Naive thymus-derived CD8-positive, alpha-beta T cell (primary cell): ENCODE results near the gene SSTR1. TPM values are rescaled to one million over a fixed set of nuclear protein-coding genes. Genes with fewer than 3 reads are reported as not detected.
A peak's percentile ranks its signal among the peaks of the same experiment; 100 is the strongest.

Experiments
- ATAC-seq, 2 donors: fragments of 150-1000 bp; cut with Tn5 transposase in 1 of 2; sonication (Bioruptor Pico), chemical (Tn5 transposase) in 1 of 2; 1 replicate in 1 of 2; 2 replicates in 1 of 2; pipeline ENCODE4 v1.10.0; 2021; ENCODE audit warnings: mild to moderate bottlenecking in 2 of 2, moderate library complexity in 2 of 2
- POLR2A ChIA-PET: fragments of 350-600 bp; sonication (Branson Sonifier 250); formaldehyde crosslinking; loops from one replicate; lab custom pipeline; 2021; ENCODE audit warnings: antibody characterized with exemption; lab: Charles Lee
- DNase-seq, 10 donors: peaks; one replicate each; pipeline versions ENCODE4 v3.0.0 to v3.0.0-alpha.2; 2020 to 2022
- H3K27ac Mint-ChIP-seq, 10 donors: one replicate each; pipeline ENCODE4 v1.8.0; 2020 to 2022; ENCODE audit warnings: mild to moderate bottlenecking in 10 of 10, mixed read lengths in 10 of 10, moderate library complexity in 4 of 10, inconsistent platforms in 1 of 10
- H3K27me3 Mint-ChIP-seq, 5 donors: one replicate each; pipeline ENCODE4 v1.8.0; 2021 to 2022; ENCODE audit warnings: mixed read lengths in 5 of 5
- H3K36me3 Mint-ChIP-seq, 3 donors: one replicate each; pipeline ENCODE4 v1.8.0; 2020 to 2022; ENCODE audit warnings: mixed read lengths in 3 of 3, mild to moderate bottlenecking in 2 of 3, inconsistent platforms in 1 of 3
- H3K4me1 Mint-ChIP-seq, 4 donors: one replicate each; pipeline ENCODE4 v1.8.0; 2021 to 2022; ENCODE audit warnings: mixed read lengths in 4 of 4
- H3K4me3 Mint-ChIP-seq, 10 donors: one replicate each; pipeline ENCODE4 v1.8.0; 2020 to 2022; ENCODE audit warnings: mild to moderate bottlenecking in 10 of 10, mixed read lengths in 10 of 10, moderate library complexity in 6 of 10, inconsistent platforms in 1 of 10
- H3K9me3 Mint-ChIP-seq, 9 donors: one replicate each; pipeline ENCODE4 v1.8.0; 2020 to 2022; ENCODE audit warnings: mixed read lengths in 9 of 9, mild to moderate bottlenecking in 3 of 9, inconsistent platforms in 1 of 9, moderate library complexity in 1 of 9
- polyA plus RNA-seq, 3 donors: library from polyadenylated mRNA; unstranded; fragments of 300-500 nt; fragmentation: Illumina TruSeq; gene quantifications; one replicate each; pipeline ENCODE4 v1.2.3, GENCODE V29; 2021
- total RNA-seq, 8 experiments: library from RNA in 2 of 8; stranded (reverse) in 2 of 8; gene quantifications; one replicate each; pipeline ENCODE4 v1.2.3 and lab custom pipeline; 2021 to 2026

Gene SSTR1
- total and polyA plus RNA-seq, 5 experiments from 2014 or later = not detected

DNA sequence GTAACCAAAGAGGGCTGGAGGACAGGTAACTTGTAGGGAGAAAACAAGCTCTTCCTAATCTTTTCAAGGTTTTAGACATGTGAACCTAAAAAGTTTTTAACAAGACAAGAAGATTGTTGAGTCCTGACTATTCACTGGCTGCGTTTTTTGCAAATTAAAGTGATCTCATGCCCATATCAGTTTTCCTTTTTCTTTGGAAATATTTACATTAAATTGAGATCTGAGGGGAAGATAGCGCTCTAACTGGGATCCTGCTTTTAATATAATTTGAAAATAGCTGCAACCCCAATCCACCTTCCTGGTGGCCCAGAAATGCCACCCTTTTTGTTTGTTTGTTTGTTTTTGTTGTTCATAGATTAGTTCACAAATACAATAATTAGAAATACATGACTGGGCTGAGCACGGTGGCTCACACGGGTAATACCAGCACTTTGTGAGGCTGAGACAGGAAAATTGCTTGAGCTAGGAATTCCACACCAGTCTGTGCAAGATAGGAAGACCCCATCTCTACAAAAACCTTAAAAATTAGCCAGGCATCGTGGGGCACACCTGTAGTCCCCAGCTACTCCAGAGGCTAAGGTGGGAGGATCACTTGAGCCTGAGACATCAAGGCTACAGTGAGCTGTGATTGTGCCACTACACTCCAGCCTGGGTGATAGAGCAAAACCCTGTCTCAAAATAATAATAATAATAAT, 2.4 kb upstream of the SSTR1 start:
- Mint-ChIP-seq H3K9me3 (peaks cover 0 to 10% (median 7%) of the 10 kb centered on the region in 9 donors), H3K36me3 (peaks cover 0 to 12% (median 0%) of the 10 kb centered on the region in 3 donors), H3K4me3 (no peak overlapping the region), H3K27ac (no peak overlapping the region), H3K27me3 (peaks cover 17 to 54% (median 38%) of the 10 kb centered on the region in 5 donors), H3K4me1 (peaks cover 18 to 28% (median 23%) of the 10 kb centered on the region in 4 donors)
- ATAC-seq = no peak
- DNase-seq = no peak
- POLR2A ChIA-PET = no interaction called here

DNA sequence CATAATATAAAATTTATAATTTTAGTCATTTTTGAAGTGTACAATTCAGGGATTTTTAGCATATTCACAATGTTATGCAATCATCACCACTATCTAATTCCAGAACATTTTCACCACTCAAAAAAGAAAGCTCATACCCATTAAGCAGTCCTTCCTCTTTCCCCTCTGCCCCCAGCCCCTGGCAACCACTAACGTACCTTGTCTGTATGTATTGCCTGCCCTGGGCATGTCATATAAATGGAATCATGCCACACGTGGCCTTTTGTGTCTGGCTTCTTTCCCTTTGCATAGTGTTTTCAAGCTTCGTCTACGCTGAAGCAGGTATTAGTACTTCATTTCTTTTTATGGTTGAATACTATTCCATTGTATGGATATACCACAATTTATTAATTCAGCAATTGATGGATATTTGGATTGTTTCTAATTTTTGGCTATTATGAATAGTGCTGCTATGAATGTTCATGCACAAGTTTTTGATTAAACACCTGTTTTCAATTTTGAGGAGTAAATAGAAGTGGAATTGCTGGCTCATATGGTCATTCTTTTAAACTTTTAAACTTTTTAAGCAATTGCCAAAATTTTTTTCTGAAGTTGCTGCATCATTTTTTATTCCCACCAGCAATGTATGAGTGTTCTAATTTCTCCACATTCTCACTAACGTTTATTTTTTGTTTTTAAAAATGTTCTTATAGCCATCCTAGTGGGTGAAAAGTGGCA, 1.6 kb upstream of the SSTR1 start:
- POLR2A ChIA-PET = no interaction called here
- ATAC-seq (no peak), DNase-seq (no peak)
- H3K27me3 Mint-ChIP-seq = peaks cover 21 to 62% (median 46%) of the 10 kb centered on the region in 5 donors
- peaks cover 0 to 12% (median 0%) of the 10 kb centered on the region in 3 donors for H3K36me3 Mint-ChIP-seq
- H3K9me3 Mint-ChIP-seq = peaks cover 0 to 10% (median 7%) of the 10 kb centered on the region in 9 donors
- no peak overlapping the region for H3K4me3 Mint-ChIP-seq
- no peak overlapping the region for H3K27ac Mint-ChIP-seq
- H3K4me1 Mint-ChIP-seq = peaks cover 21 to 35% (median 29%) of the 10 kb centered on the region in 4 donors

GRCh38 chr14:38206689-38207376, 871 bp upstream of the SSTR1 start:
- Mint-ChIP-seq H3K9me3 (peaks cover 0 to 10% (median 7%) of the 10 kb centered on the region in 9 donors), H3K27me3 (peaks cover 23 to 70% (median 48%) of the 10 kb centered on the region in 5 donors), H3K4me3 (peak overlapping the region in 4 of 10 donors; percentile 40 to 78 (median 64)), H3K27ac (no peak overlapping the region), H3K4me1 (peaks cover 21 to 39% (median 32%) of the 10 kb centered on the region in 4 donors), H3K36me3 (peaks cover 0 to 12% (median 0%) of the 10 kb centered on the region in 3 donors)
- DNase-seq (no peak), ATAC-seq (no peak)
- POLR2A ChIA-PET = no interaction called here

GRCh38 chr14:38207377-38207735, 348 bp upstream of the SSTR1 start:
- H3K36me3 Mint-ChIP-seq = peaks cover 0 to 12% (median 0%) of the 10 kb centered on the region in 3 donors
- ATAC-seq (no peak), DNase-seq (no peak)
- peaks cover 24 to 75% (median 52%) of the 10 kb centered on the region in 5 donors for H3K27me3 Mint-ChIP-seq
- H3K9me3 Mint-ChIP-seq = peaks cover 0 to 10% (median 7%) of the 10 kb centered on the region in 9 donors
- POLR2A ChIA-PET = no interaction called here
- peak overlapping the region in 4 of 10 donors; percentile 40 to 78 (median 64) for H3K4me3 Mint-ChIP-seq
- peaks cover 21 to 42% (median 33%) of the 10 kb centered on the region in 4 donors for H3K4me1 Mint-ChIP-seq
- H3K27ac Mint-ChIP-seq = peak overlapping the region in 1 of 10 donors; percentile 3

- Mint-ChIP-seq H3K4me3 (peak overlapping the region; percentile 61 to 89 (median 78)), H3K27me3 (peaks cover 28 to 86% (median 53%) of the 10 kb centered on the region in 5 donors), H3K36me3 (peaks cover 0 to 12% (median 0%) of the 10 kb centered on the region in 3 donors), H3K9me3 (peaks cover 0 to 10% (median 7%) of the 10 kb centered on the region in 9 donors), H3K27ac (peak overlapping the region in 1 of 10 donors; percentile 80), H3K4me1 (peaks cover 21 to 42% (median 33%) of the 10 kb centered on the region in 4 donors)
- POLR2A ChIA-PET = no interaction called here
- DNase-seq (no peak), ATAC-seq (peak; percentile 41 to 59)
Observed at GRCh38 chr14:38208618-38209562, 1.2 kb downstream of the SSTR1 start.

- no peak for DNase-seq
- Mint-ChIP-seq H3K4me1 (peaks cover 21 to 42% (median 33%) of the 10 kb centered on the region in 4 donors), H3K36me3 (peaks cover 0 to 12% (median 0%) of the 10 kb centered on the region in 3 donors), H3K4me3 (peak overlapping the region; percentile 48 to 80 (median 72)), H3K9me3 (peaks cover 0 to 10% (median 7%) of the 10 kb centered on the region in 9 donors), H3K27ac (peak overlapping the region in 1 of 10 donors; percentile 66), H3K27me3 (peaks cover 30 to 86% (median 57%) of the 10 kb centered on the region in 5 donors)
- ATAC-seq = no peak
- POLR2A ChIA-PET = no interaction called here
Observed at GRCh38 chr14:38209572-38210557, 2.2 kb downstream of the SSTR1 start.

DNA sequence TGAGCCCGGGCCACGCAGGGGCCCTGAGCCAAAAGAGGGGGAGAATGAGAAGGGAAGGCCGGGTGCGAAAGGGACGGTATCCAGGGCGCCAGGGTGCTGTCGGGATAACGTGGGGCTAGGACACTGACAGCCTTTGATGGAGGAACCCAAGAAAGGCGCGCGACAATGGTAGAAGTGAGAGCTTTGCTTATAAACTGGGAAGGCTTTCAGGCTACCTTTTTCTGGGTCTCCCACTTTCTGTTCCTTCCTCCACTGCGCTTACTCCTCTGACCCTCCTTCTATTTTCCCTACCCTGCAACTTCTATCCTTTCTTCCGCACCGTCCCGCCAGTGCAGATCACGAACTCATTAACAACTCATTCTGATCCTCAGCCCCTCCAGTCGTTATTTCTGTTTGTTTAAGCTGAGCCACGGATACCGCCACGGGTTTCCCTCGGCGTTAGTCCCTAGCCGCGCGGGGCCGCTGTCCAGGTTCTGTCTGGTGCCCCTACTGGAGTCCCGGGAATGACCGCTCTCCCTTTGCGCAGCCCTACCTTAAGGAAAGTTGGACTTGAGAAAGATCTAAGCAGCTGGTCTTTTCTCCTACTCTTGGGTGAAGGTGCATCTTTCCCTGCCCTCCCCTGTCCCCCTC, 3.0 kb downstream of the SSTR1 start:
- Mint-ChIP-seq H3K4me3 (peak overlapping the region; percentile 2 to 80 (median 68)), H3K36me3 (peaks cover 0 to 12% (median 0%) of the 10 kb centered on the region in 3 donors)
- DNase-seq = no peak

GRCh38 chr14:38211255-38211735, 3.6 kb downstream of the SSTR1 start:
- Mint-ChIP-seq H3K4me3 (peak overlapping the region in 5 of 10 donors; percentile 19 to 78 (median 65)), H3K27me3 (peaks cover 32 to 78% (median 53%) of the 10 kb centered on the region in 5 donors)
- peak in 1 of 2 donors; percentile 38 for ATAC-seq

More for the DNA sequence above, 3.0 kb downstream of the SSTR1 start:
- no peak for ATAC-seq
- H3K27me3 Mint-ChIP-seq = peaks cover 30 to 84% (median 57%) of the 10 kb centered on the region in 5 donors
- H3K27ac Mint-ChIP-seq = peak overlapping the region in 1 of 10 donors; percentile 71
- peaks cover 0 to 10% (median 5%) of the 10 kb centered on the region in 9 donors for H3K9me3 Mint-ChIP-seq
- H3K4me1 Mint-ChIP-seq = peaks cover 21 to 42% (median 33%) of the 10 kb centered on the region in 4 donors
- POLR2A ChIA-PET = no interaction called here

DNA sequence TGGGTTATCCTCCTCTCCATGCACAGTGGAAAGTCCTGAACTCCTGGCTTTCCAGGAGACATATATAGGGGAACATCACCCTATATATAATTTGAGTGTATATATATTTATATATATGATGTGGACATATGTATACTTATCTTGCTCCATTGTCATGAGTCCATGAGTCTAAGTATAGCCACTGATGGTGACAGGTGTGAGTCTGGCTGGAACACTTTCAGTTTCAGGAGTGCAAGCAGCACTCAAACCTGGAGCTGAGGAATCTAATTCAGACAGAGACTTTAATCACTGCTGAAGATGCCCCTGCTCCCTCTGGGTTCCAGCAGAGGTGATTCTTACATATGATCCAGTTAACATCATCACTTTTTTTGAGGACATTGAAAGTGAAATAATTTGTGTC, 4.4 kb downstream of the SSTR1 start:
- POLR2A ChIA-PET = no interaction called here
- peaks cover 21 to 42% (median 33%) of the 10 kb centered on the region in 4 donors for H3K4me1 Mint-ChIP-seq
- H3K36me3 Mint-ChIP-seq = peaks cover 0 to 6% (median 0%) of the 10 kb centered on the region in 3 donors
- peaks cover 31 to 78% (median 51%) of the 10 kb centered on the region in 5 donors for H3K27me3 Mint-ChIP-seq
- DNase-seq = no peak
- no peak for ATAC-seq
- peak overlapping the region in 4 of 10 donors; percentile 25 to 75 (median 49) for H3K4me3 Mint-ChIP-seq
- peaks cover 0 to 3% (median 0%) of the 10 kb centered on the region in 9 donors for H3K9me3 Mint-ChIP-seq
- H3K27ac Mint-ChIP-seq = no peak overlapping the region

More at GRCh38 chr14:38211255-38211735, 3.6 kb downstream of the SSTR1 start:
- POLR2A ChIA-PET = no interaction called here
- Mint-ChIP-seq H3K4me1 (peaks cover 21 to 42% (median 33%) of the 10 kb centered on the region in 4 donors), H3K9me3 (peaks cover 0 to 8% (median 3%) of the 10 kb centered on the region in 9 donors), H3K36me3 (peaks cover 0 to 12% (median 0%) of the 10 kb centered on the region in 3 donors), H3K27ac (no peak overlapping the region)
- no peak for DNase-seq

GRCh38 chr14:38213001-38213400, 5.3 kb downstream of the SSTR1 start:
- Mint-ChIP-seq H3K27ac (no peak overlapping the region), H3K27me3 (peaks cover 33 to 69% (median 42%) of the 10 kb centered on the region in 5 donors), H3K9me3 (peaks cover 0 to 2% (median 0%) of the 10 kb centered on the region in 9 donors), H3K36me3 (no peaks in the 10 kb centered on the region), H3K4me1 (peaks cover 18 to 39% (median 26%) of the 10 kb centered on the region in 4 donors), H3K4me3 (no peak overlapping the region)
- DNase-seq (no peak), ATAC-seq (no peak)
- POLR2A ChIA-PET = no interaction called here
